Panc1 (cell line): ENCODE measurements around the gene LRP3. TPM values are rescaled to one million over a fixed set of nuclear protein-coding genes. Genes with fewer than 3 reads are reported as not detected.

ENCODE experiments used
- ATAC-seq: fragments of 200-7000 bp; cut with Tn5 transposase; 2 replicates; pipeline ENCODE4 v1.9.1; 2020; ENCODE audit warnings: mild to moderate bottlenecking, moderate library complexity
- BruUV-seq: library from RNA; stranded (reverse); fragments of 400-500 nt; replicated peaks from 2 replicates; lab custom pipeline; 2021; lab: Mats Ljungman, UMichigan
- CTCF ChIA-PET: fragments of 300-600 bp; sonication (Branson Sonifier 250); formaldehyde crosslinking; loops from one replicate; lab custom pipeline; 2022; ENCODE audit warnings: antibody characterized with exemption; lab: Charles Lee
- POLR2A ChIA-PET: fragments of 300-600 bp; sonication (Branson Sonifier 250); formaldehyde crosslinking; loops from one replicate; lab custom pipeline; 2022; ENCODE audit warnings: antibody characterized with exemption; lab: Charles Lee
- DNase-seq: peaks from one replicate; pipeline ENCODE4 v3.0.0-alpha.2; 2010; ENCODE audit warnings: low read depth, low spot score
- H3K27ac ChIP-seq: 2 replicates; pipeline ENCODE4 v1.5.1; 2011; ENCODE audit warnings: mild to moderate bottlenecking, low read length, inconsistent platforms
- H3K27me3 ChIP-seq: fragments of 200-500 bp; sonication (Bioruptor generic); 2 replicates; pipeline ENCODE4 v1.6.0; 2014; ENCODE audit warnings: low read length, inconsistent platforms; ENCODE audit not compliant: control insufficient read depth, insufficient read depth
- H3K36me3 ChIP-seq: fragments of 200-500 bp; sonication (Bioruptor generic); 2 replicates; pipeline ENCODE4 v1.5.1; 2014; ENCODE audit warnings: inconsistent platforms, mild to moderate bottlenecking, low read length, moderate library complexity; ENCODE audit not compliant: control insufficient read depth, insufficient read depth
- H3K4me1 ChIP-seq: 2 replicates; pipeline ENCODE4 v1.5.1; 2011; ENCODE audit warnings: inconsistent platforms, mild to moderate bottlenecking, low read length, moderate library complexity; ENCODE audit not compliant: control insufficient read depth, insufficient read depth
- H3K4me3 ChIP-seq, 2 experiments: 2 replicates each; pipeline ENCODE4 v1.5.1; 2011 to 2012; ENCODE audit warnings: low read depth in 2 of 2, low read length in 2 of 2, mild to moderate bottlenecking in 2 of 2, inconsistent platforms in 1 of 2, moderate library complexity in 1 of 2
- H3K9me3 ChIP-seq: fragments of 200-500 bp; sonication (Bioruptor generic); 2 replicates; pipeline ENCODE4 v1.5.1; 2014; ENCODE audit warnings: low read depth, mild to moderate bottlenecking, inconsistent platforms, low read length, moderate library complexity; ENCODE audit not compliant: control insufficient read depth, insufficient read depth
- CTCF ChIP-seq: fragments of 450-650 bp; IDR thresholded peaks from 2 replicates; pipeline ENCODE4 v1.5.1; 2017; ENCODE audit warnings: mild to moderate bottlenecking
- POLR2AphosphoS5 ChIP-seq: IDR thresholded peaks from 2 replicates; pipeline ENCODE4 v1.6.1; 2012; ENCODE audit warnings: mild to moderate bottlenecking, low read depth, low read length, moderate library complexity
- REST ChIP-seq, 2 experiments: IDR thresholded peaks; 2 replicates each; pipeline ENCODE4 v1.6.1; 2011 to 2012; ENCODE audit warnings: low read depth in 2 of 2, control low read depth in 1 of 2, low read length in 1 of 2, mild to moderate bottlenecking in 1 of 2, moderate library complexity in 1 of 2; ENCODE audit not compliant: insufficient read depth in 1 of 2
- SIN3A ChIP-seq: IDR thresholded peaks from 2 replicates; pipeline ENCODE4 v1.6.1; 2012; ENCODE audit warnings: low read depth, mild to moderate bottlenecking, low read length, moderate library complexity, borderline replicate concordance; ENCODE audit not compliant: insufficient read depth
- TCF7L2 ChIP-seq: IDR thresholded peaks from 2 replicates; pipeline ENCODE4 v1.6.1; 2011; ENCODE audit warnings: mild to moderate bottlenecking, low read depth, low read length, inconsistent platforms
- in situ Hi-C: cut with HindIII; loops from 2 replicates; pipeline ENCODE4 v1.10.0; 2016; ENCODE audit warnings: low sequenced_read_pairs, low pct_unique_long_range_greater_than_20kb
- intact Hi-C: fragments of 100-400 bp; cut with micrococcal nuclease; formaldehyde crosslinking; loops from one replicate; pipeline ENCODE4 v1.10.0; 2022; ENCODE audit not compliant: unreplicated experiment
- total RNA-seq: library from RNA; stranded (reverse); gene quantifications from one replicate; pipeline ENCODE4 v1.2.1, GENCODE V29; 2021; ENCODE audit not compliant: unreplicated experiment

Gene LRP3
- total RNA-seq, 1 experiment from 2014 or later: 28.6 TPM

- Histone ChIP-seq H3K27me3 (no peaks in the 10 kb centered on the region), H3K27ac (0 out of 2 replicates have a peak overlapping the region, but pooled peaks have one; percentile 23), H3K9me3 (no peaks in the 10 kb centered on the region), H3K4me3 (peak overlapping the region; percentile 48 to 54), H3K4me1 (peaks cover 10% of the 10 kb centered on the region), H3K36me3 (no peaks in the 10 kb centered on the region; the same call in 1 of the 2 replicates)
- no peak for ATAC-seq
- intact Hi-C loops: no loop called here
- ChIA-PET POLR2A (no interaction called here), CTCF (interaction anchor here (0.7 to 0.8 kb wide), 3 partner anchors 11 to 182 kb away, joined by 3 read pairs; no protein-coding TSS in a partner anchor)
- BruUV-seq: no TSS peak
- in situ Hi-C loops: no loop called here
- no peak for DNase-seq
- TF ChIP-seq CTCF (no peak), SIN3A (no peak), POLR2AphosphoS5 (no peak), REST (IDR thresholded peaks at IDR 0.05; ENCODE audit: insufficient read depth in 1 of 2, low read depth in 2 of 2, low read length in 1 of 2) (no peak), TCF7L2 (no peak)
Observed at GRCh38 chr19:33195645-33196347, 1.7 kb downstream of the LRP3 start.

GRCh38 chr19:33196446-33197193, 2.5 kb downstream of the LRP3 start:
- ATAC-seq: no peak
- Histone ChIP-seq H3K36me3 (no peaks in the 10 kb centered on the region; the same call in 1 of the 2 replicates), H3K27me3 (no peaks in the 10 kb centered on the region), H3K9me3 (no peaks in the 10 kb centered on the region), H3K4me3 (no peak overlapping the region), H3K27ac (no peak overlapping the region), H3K4me1 (peaks cover 10% of the 10 kb centered on the region)
- BruUV-seq: no TSS peak
- no peak for DNase-seq
- in situ Hi-C loops: no loop called here
- no peak for TF ChIP-seq SIN3A
- TF ChIP-seq REST (IDR thresholded peaks at IDR 0.05; ENCODE audit: insufficient read depth in 1 of 2, low read depth in 2 of 2, low read length in 1 of 2): no peak
- no peak for TF ChIP-seq TCF7L2
- no peak for TF ChIP-seq CTCF
- TF ChIP-seq POLR2AphosphoS5: no peak
- intact Hi-C loops: no loop called here
- POLR2A ChIA-PET: no interaction called here
- CTCF ChIA-PET: interaction anchor here (0.7 kb wide), 1 partner anchor 182 kb away, joined by 3 read pairs; no protein-coding TSS in a partner anchor
